ENCODE measurements around the gene SLC22A31.
A peak's percentile ranks its signal among the peaks of the same experiment; 100 is the strongest.
"Not testable (repeated sequence)": the region's sequence is repeated elsewhere in the genome, so short reads cannot be mapped to it uniquely, and the experiment has no call there.

Gene SLC22A31

GRCh38 chr16:89178453-89179147 lies 21.7 kb downstream of the SLC22A31 start:
- DNase-seq, result no peak

- DNase-seq, result no peak
These were observed 22.8 kb downstream of the SLC22A31 start for GRCh38 chr16:89177501-89177900.

GRCh38 chr16:89176717-89177116 lies 23.6 kb downstream of the SLC22A31 start:
- DNase-seq, result no peak

- DNase-seq, result no peak
These were observed 24.1 kb downstream of the SLC22A31 start for GRCh38 chr16:89176147-89176690.

GRCh38 chr16:89175280-89176146 lies 24.8 kb downstream of the SLC22A31 start:
- no peak for DNase-seq

GRCh38 chr16:89174877-89175276 lies 25.5 kb downstream of the SLC22A31 start:
- DNase-seq, result no peak

- no peak for DNase-seq
These were observed 26.1 kb downstream of the SLC22A31 start for GRCh38 chr16:89174055-89174827.

- DNase-seq, result no peak
These were observed 27.0 kb downstream of the SLC22A31 start for GRCh38 chr16:89173174-89173921.

GRCh38 chr16:89172528-89173173 lies 27.7 kb downstream of the SLC22A31 start:
- DNase-seq, result no peak

GRCh38 chr16:89172171-89172527 lies 28.2 kb downstream of the SLC22A31 start:
- no peak for DNase-seq

- peak; percentile 97 for DNase-seq
These were observed 28.8 kb downstream of the SLC22A31 start, which contains the start of gene CDH15 for GRCh38 chr16:89171216-89172170. Gene CDH15, plus strand, starts transcription at chr16:89171748. Its CDS starts 84 bp downstream, at chr16:89171832.

GRCh38 chr16:89170346-89171215 lies 29.8 kb downstream of the SLC22A31 start:
- no peak for DNase-seq

GRCh38 chr16:89169778-89170177 lies 30.6 kb downstream of the SLC22A31 start:
- no peak for DNase-seq

GRCh38 chr16:89168381-89169189 lies 31.8 kb downstream of the SLC22A31 start:
- no peak for DNase-seq

- peak; percentile 93 for DNase-seq
These were observed 32.9 kb downstream of the SLC22A31 start for GRCh38 chr16:89167425-89167941.

GRCh38 chr16:89166696-89167424 lies 33.5 kb downstream of the SLC22A31 start:
- DNase-seq, result no peak

- DNase-seq, result not testable (repeated sequence)
These were observed 34.7 kb downstream of the SLC22A31 start for GRCh38 chr16:89165681-89165979.
